DOHH2 (cell line): ENCODE measurements around the gene G6PC2.

ENCODE experiments used
- H3F3A ChIP-seq: fragments of 200-600 bp; sonication (generic), shearing (Covaris generic); 2 replicates; pipeline ENCODE4 v1.6.0; 2016; ENCODE audit warnings: antibody characterized with exemption, mild to moderate bottlenecking; ENCODE audit not compliant: control insufficient read depth, insufficient read depth
- H3K27ac ChIP-seq: fragments of 200-600 bp; sonication (generic); 2 replicates; pipeline ENCODE4 v1.5.1; 2014; ENCODE audit warnings: low read depth, mild to moderate bottlenecking, low read length, moderate library complexity
- H3K27me3 ChIP-seq: fragments of 200-600 bp; sonication (generic); 2 replicates; pipeline ENCODE4 v1.6.1; 2014; ENCODE audit warnings: mild to moderate bottlenecking, low read length, mixed read lengths; ENCODE audit not compliant: control insufficient read depth
- H3K36me3 ChIP-seq: fragments of 200-600 bp; sonication (generic); 2 replicates; pipeline ENCODE4 v1.6.1; 2014; ENCODE audit warnings: mild to moderate bottlenecking, low read length, moderate library complexity, mixed read lengths; ENCODE audit not compliant: control insufficient read depth
- H3K4me1 ChIP-seq: fragments of 200-600 bp; sonication (generic); 2 replicates; pipeline ENCODE4 v1.6.1; 2014; ENCODE audit warnings: mild to moderate bottlenecking, low read length, mixed read lengths; ENCODE audit not compliant: control insufficient read depth
- H3K4me2 ChIP-seq: fragments of 200-600 bp; sonication (generic); 2 replicates; pipeline ENCODE4 v1.6.0; 2014; ENCODE audit warnings: mild to moderate bottlenecking, low read length, moderate library complexity
- H3K4me3 ChIP-seq: fragments of 200-600 bp; sonication (generic); 2 replicates; pipeline ENCODE4 v1.5.1; 2014; ENCODE audit warnings: mild to moderate bottlenecking, low read length, mixed read lengths
- H3K79me2 ChIP-seq: fragments of 200-600 bp; sonication (generic); 2 replicates; pipeline ENCODE4 v1.6.1; 2014; ENCODE audit warnings: mild to moderate bottlenecking, low read length, mixed read lengths; ENCODE audit not compliant: control insufficient read depth
- H3K9me2 ChIP-seq: fragments of 200-600 bp; sonication (generic); replicated peaks from 2 replicates; pipeline ENCODE4 v1.6.1; 2014; ENCODE audit warnings: mild to moderate bottlenecking, low read length, mixed read lengths; ENCODE audit not compliant: control insufficient read depth
- H3K9me3 ChIP-seq: fragments of 200-600 bp; sonication (generic); 2 replicates; pipeline ENCODE4 v1.6.1; 2014; ENCODE audit warnings: antibody characterized with exemption, low read length, mixed read lengths; ENCODE audit not compliant: control insufficient read depth, insufficient read depth
- H4K20me1 ChIP-seq: fragments of 200-600 bp; sonication (generic); 2 replicates; pipeline ENCODE4 v1.6.0; 2014; ENCODE audit warnings: low read depth, mild to moderate bottlenecking, antibody characterized with exemption, low read length, moderate library complexity; ENCODE audit not compliant: control insufficient read depth, insufficient read depth
- CTCF ChIP-seq: fragments of 200-600 bp; sonication (generic); IDR thresholded peaks from one replicate; pipeline ENCODE4 v1.5.1; 2014; ENCODE audit warnings: antibody characterized with exemption, mild to moderate bottlenecking, low read depth, low read length; ENCODE audit not compliant: poor library complexity, severe bottlenecking
- EZH2phosphoT487 ChIP-seq: fragments of 200-600 bp; sonication (generic); IDR thresholded peaks from 2 replicates; pipeline ENCODE4 v1.6.1; 2017; ENCODE audit warnings: borderline replicate concordance, mild to moderate bottlenecking, antibody characterized with exemption, low read length, moderate library complexity, mixed read lengths

G6PC2 gene

GRCh38 chr2:168952424-168952823, 51.3 kb downstream of the G6PC2 start:
- Histone ChIP-seq H4K20me1 (no peaks in the 10 kb centered on the region), H3K4me2 (no peak overlapping the region), H3K4me3 (no peak overlapping the region), H3K9me2 (no peaks in the 10 kb centered on the region), H3K27ac (no peak overlapping the region), H3K27me3 (peaks cover 4% of the 10 kb centered on the region; the same call in 1 of the 2 replicates), H3K79me2 (no peaks in the 10 kb centered on the region), H3F3A (no peaks in the 10 kb centered on the region), H3K9me3 (no peaks in the 10 kb centered on the region), H3K4me1 (no peaks in the 10 kb centered on the region), H3K36me3 (no peaks in the 10 kb centered on the region)
- no peak for TF ChIP-seq CTCF
- no peak for TF ChIP-seq EZH2phosphoT487

GRCh38 chr2:168954256-168954655, 53.2 kb downstream of the G6PC2 start:
- TF ChIP-seq CTCF (no peak), EZH2phosphoT487 (no peak)
- no peaks in the 10 kb centered on the region for H3K4me1 ChIP-seq
- H3K4me2 ChIP-seq = no peak overlapping the region

GRCh38 chr2:168955321-168955720, 54.2 kb downstream of the G6PC2 start:
- TF ChIP-seq EZH2phosphoT487 = no peak
- TF ChIP-seq CTCF = no peak
- Histone ChIP-seq H3K9me3 (no peaks in the 10 kb centered on the region), H3K4me2 (no peak overlapping the region), H3K27ac (no peak overlapping the region), H3K9me2 (no peaks in the 10 kb centered on the region), H4K20me1 (no peaks in the 10 kb centered on the region; the same call in 1 of the 2 replicates), H3F3A (no peaks in the 10 kb centered on the region), H3K27me3 (no peaks in the 10 kb centered on the region), H3K79me2 (no peaks in the 10 kb centered on the region), H3K4me3 (no peak overlapping the region), H3K4me1 (no peaks in the 10 kb centered on the region), H3K36me3 (no peaks in the 10 kb centered on the region)

More at GRCh38 chr2:168954256-168954655, 53.2 kb downstream of the G6PC2 start:
- H3K36me3 ChIP-seq = no peaks in the 10 kb centered on the region
- H3K27me3 ChIP-seq = no peaks in the 10 kb centered on the region
- H3K27ac ChIP-seq = no peak overlapping the region
- no peaks in the 10 kb centered on the region for H3K9me3 ChIP-seq
- H3K79me2 ChIP-seq = no peaks in the 10 kb centered on the region
- no peaks in the 10 kb centered on the region; the same call in 1 of the 2 replicates for H4K20me1 ChIP-seq
- no peaks in the 10 kb centered on the region for H3F3A ChIP-seq
- no peaks in the 10 kb centered on the region for H3K9me2 ChIP-seq
- H3K4me3 ChIP-seq = no peak overlapping the region

- no peaks in the 10 kb centered on the region for H3K79me2 ChIP-seq
- no peaks in the 10 kb centered on the region for H3K36me3 ChIP-seq
- H3K4me1 ChIP-seq = no peaks in the 10 kb centered on the region
- H3F3A ChIP-seq = no peaks in the 10 kb centered on the region
- H3K9me3 ChIP-seq = no peaks in the 10 kb centered on the region
- no peak overlapping the region for H3K4me2 ChIP-seq
- H4K20me1 ChIP-seq = no peaks in the 10 kb centered on the region; the same call in 1 of the 2 replicates
- no peaks in the 10 kb centered on the region for H3K9me2 ChIP-seq
- H3K4me3 ChIP-seq = no peak overlapping the region
- no peaks in the 10 kb centered on the region for H3K27me3 ChIP-seq
- TF ChIP-seq EZH2phosphoT487 (no peak), CTCF (no peak)
- no peak overlapping the region for H3K27ac ChIP-seq
These were observed 55.3 kb downstream of the G6PC2 start for GRCh38 chr2:168956392-168956791.
